Measurements from ENCODE around the gene LAMA5.

Gene LAMA5

GRCh38 chr20:62293111-62293784 lies 73.9 kb downstream of the LAMA5 start:
- in situ Hi-C loops (cut with MboI; ENCODE audit: low sequenced_read_pairs): no loop called here

- in situ Hi-C loops (cut with MboI; ENCODE audit: low sequenced_read_pairs): no loop called here
Measured at GRCh38 chr20:62292108-62292507, 75.0 kb downstream of the LAMA5 start.

GRCh38 chr20:62291251-62292066 lies 75.7 kb downstream of the LAMA5 start:
- in situ Hi-C loops (cut with MboI; ENCODE audit: low sequenced_read_pairs): no loop called here

DNA sequence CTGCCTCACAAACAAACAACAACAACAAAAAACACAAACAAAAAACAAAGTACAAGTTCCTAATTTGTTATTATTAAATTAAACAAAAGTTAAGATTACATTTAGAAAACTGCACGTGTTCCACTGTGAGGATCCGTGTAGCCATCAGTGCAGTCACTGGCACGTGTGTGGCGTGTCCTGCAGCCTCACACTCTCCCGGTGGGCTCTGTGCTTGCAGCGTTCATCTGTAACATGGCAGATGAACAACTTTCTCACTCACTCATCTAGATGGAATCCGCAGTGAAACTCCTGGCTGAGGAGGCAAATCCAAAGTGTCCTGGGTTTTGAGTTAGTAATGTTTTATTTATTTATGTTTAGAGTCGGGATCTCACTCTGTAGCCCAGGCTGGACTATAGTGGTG lies 77.2 kb downstream of the LAMA5 start:
- in situ Hi-C loops (cut with MboI; ENCODE audit: low sequenced_read_pairs): no loop called here

GRCh38 chr20:62289131-62289530 lies 78.0 kb downstream of the LAMA5 start:
- in situ Hi-C loops (cut with MboI; ENCODE audit: low sequenced_read_pairs): no loop called here

DNA sequence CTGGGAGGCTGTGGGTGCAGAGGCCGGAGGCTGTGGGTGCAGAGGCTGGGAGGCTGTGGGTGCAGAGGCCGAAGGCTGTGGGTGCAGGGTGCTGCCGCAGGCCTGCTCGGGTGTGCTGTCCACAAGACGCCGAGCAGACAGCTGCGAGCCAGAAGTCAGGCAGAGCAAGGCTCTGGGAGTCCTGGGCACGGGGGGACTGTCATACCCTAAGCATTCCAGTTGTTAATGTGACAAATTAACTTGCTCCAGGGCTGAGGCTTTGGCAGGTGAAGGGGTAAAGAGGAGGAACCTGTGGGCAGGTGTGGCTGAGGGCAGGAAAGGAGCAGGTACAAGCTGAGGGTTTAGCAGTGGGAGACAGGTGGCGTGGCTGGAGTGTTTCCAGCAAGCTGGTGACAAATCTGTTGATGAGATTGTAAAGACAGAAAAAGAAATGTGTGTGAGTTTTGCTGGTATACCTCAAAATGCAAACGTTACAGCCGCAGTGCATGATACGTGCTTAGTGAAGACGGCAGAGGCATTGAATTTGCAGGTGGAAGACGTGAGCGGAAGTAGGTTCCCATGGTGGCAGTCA lies 78.5 kb downstream of the LAMA5 start:
- in situ Hi-C loops (cut with MboI; ENCODE audit: low sequenced_read_pairs): no loop called here

- in situ Hi-C loops (cut with MboI; ENCODE audit: low sequenced_read_pairs): no loop called here
Measured at GRCh38 chr20:62287759-62288534, 79.2 kb downstream of the LAMA5 start.

GRCh38 chr20:62287129-62287528 lies 80.0 kb downstream of the LAMA5 start:
- in situ Hi-C loops (cut with MboI; ENCODE audit: low sequenced_read_pairs): no loop called here

GRCh38 chr20:62286493-62287064 lies 80.5 kb downstream of the LAMA5 start:
- in situ Hi-C loops (cut with MboI; ENCODE audit: low sequenced_read_pairs): no loop called here

DNA sequence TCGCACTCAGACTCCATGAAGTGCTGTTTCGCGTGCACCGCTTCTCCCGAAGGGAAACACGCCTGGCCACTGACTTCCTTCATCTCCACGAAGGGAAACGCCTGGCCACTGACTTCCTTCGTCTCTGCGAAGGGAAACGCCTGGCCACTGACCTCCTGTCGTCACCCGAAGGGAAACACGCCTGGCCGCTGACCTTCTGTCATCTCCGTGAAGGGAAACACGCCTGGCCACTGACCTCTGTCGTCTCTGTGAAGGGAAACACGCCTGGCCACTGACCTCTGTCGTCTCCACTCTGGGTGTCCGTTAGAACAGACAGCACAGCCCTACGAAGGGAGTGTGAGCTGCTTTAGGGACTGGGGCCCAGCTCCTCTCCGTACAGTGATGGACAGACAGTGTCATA lies 81.4 kb downstream of the LAMA5 start:
- in situ Hi-C loops (cut with MboI; ENCODE audit: low sequenced_read_pairs): no loop called here

GRCh38 chr20:62285151-62285550 lies 82.0 kb downstream of the LAMA5 start:
- in situ Hi-C loops (cut with MboI; ENCODE audit: low sequenced_read_pairs): no loop called here

- in situ Hi-C loops (cut with MboI; ENCODE audit: low sequenced_read_pairs): no loop called here
Measured at GRCh38 chr20:62284448-62284847, 82.7 kb downstream of the LAMA5 start.

DNA sequence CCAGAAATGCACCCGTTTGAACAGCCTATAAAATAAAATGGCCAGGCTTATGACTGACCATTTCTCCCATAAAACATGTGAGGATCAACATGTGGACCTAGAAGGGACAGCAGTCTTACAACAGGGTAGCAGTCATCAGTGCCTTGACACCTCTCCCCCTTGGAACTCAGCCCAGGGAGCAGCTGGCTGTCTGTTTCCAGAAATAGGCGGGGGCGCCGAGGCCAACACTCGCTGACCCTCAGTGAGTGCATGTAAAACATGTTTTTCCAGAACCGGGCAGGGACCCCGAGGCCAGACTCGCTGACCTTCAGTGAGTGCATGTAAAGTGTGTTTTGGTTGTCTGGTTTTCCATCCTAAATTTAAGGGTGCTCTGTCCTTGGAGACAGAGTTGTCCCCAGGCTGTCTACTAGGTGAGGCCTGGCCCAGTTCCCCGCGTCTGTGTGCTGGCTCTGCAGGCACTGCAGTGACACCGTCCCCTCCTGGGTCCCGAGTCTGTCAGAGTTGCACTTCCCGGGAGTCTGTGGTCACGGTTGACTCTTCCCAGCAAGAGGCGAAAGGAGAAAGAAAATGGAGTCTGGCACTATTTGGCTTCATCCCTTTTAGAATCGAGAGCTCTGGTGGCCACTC lies 84.1 kb downstream of the LAMA5 start:
- in situ Hi-C loops (cut with MboI; ENCODE audit: low sequenced_read_pairs): no loop called here

GRCh38 chr20:62282103-62282502 lies 85.0 kb downstream of the LAMA5 start:
- in situ Hi-C loops (cut with MboI; ENCODE audit: low sequenced_read_pairs): no loop called here

- in situ Hi-C loops (cut with MboI; ENCODE audit: low sequenced_read_pairs): no loop called here
Measured at GRCh38 chr20:62281161-62281933, 85.8 kb downstream of the LAMA5 start.

GRCh38 chr20:62280303-62280702 lies 86.8 kb downstream of the LAMA5 start:
- in situ Hi-C loops (cut with MboI; ENCODE audit: low sequenced_read_pairs): no loop called here

- in situ Hi-C loops (cut with MboI; ENCODE audit: low sequenced_read_pairs): no loop called here
Measured at GRCh38 chr20:62277253-62277652, 89.9 kb downstream of the LAMA5 start.

- in situ Hi-C loops (cut with MboI; ENCODE audit: low sequenced_read_pairs): no loop called here
Measured at GRCh38 chr20:62276439-62276838, 90.7 kb downstream of the LAMA5 start.

- in situ Hi-C loops (cut with MboI; ENCODE audit: low sequenced_read_pairs): no loop called here
Measured at GRCh38 chr20:62275219-62275618, 91.9 kb downstream of the LAMA5 start.

Data from hTERT RPE-1 (cell line).